IPS DF 19.7 (cell line): Measurements from ENCODE around the gene ART1.
A peak's percentile ranks its signal among the peaks of the same experiment; 100 is the strongest.
"Not testable (repeated sequence)": the region's sequence is repeated elsewhere in the genome, so short reads cannot be mapped to it uniquely, and the experiment has no call there.

ENCODE experiments used
- DNase-seq: peaks from one replicate; pipeline ENCODE4 v3.0.0-alpha.2; 2013; ENCODE audit warnings: low read depth, low spot score

Gene ART1

GRCh38 chr11:3644817-3645235, at the start of gene ART1:
TSS of gene ART1 (plus strand) at chr11:3645128. CDS start at chr11:3659214, 14,086 bp downstream.
- DNase-seq: no peak

GRCh38 chr11:3597743-3598142, 47.2 kb upstream of the ART1 start:
- not testable (repeated sequence) for DNase-seq

- DNase-seq: not testable (repeated sequence)
Observed at GRCh38 chr11:3600201-3600600, 44.7 kb upstream of the ART1 start.

- DNase-seq: no peak
Observed at GRCh38 chr11:3604167-3604566, 40.8 kb upstream of the ART1 start.

- no peak for DNase-seq
Observed at GRCh38 chr11:3605283-3605662, 39.7 kb upstream of the ART1 start.

GRCh38 chr11:3605771-3606203, 39.1 kb upstream of the ART1 start:
- no peak for DNase-seq

GRCh38 chr11:3609416-3610265, 35.3 kb upstream of the ART1 start:
- peak; percentile 25 for DNase-seq

GRCh38 chr11:3610846-3611245, 34.1 kb upstream of the ART1 start:
- DNase-seq: no peak

- no peak for DNase-seq
Observed at GRCh38 chr11:3611976-3612678, 32.8 kb upstream of the ART1 start.

- DNase-seq: no peak
Observed at GRCh38 chr11:3613998-3614741, 30.8 kb upstream of the ART1 start.

GRCh38 chr11:3614742-3615171, 30.2 kb upstream of the ART1 start:
- DNase-seq: no peak

- DNase-seq: no peak
Observed at GRCh38 chr11:3615998-3616397, 28.9 kb upstream of the ART1 start.

- no peak for DNase-seq
Observed at GRCh38 chr11:3616721-3617460, 28.0 kb upstream of the ART1 start.

GRCh38 chr11:3617990-3618389, 26.9 kb upstream of the ART1 start:
- no peak for DNase-seq

GRCh38 chr11:3622521-3622920, 22.4 kb upstream of the ART1 start:
- DNase-seq: no peak

GRCh38 chr11:3623121-3623520, 21.8 kb upstream of the ART1 start:
- no peak for DNase-seq

GRCh38 chr11:3623767-3624458, 21.0 kb upstream of the ART1 start:
- no peak for DNase-seq

GRCh38 chr11:3626250-3626960, 18.5 kb upstream of the ART1 start:
- DNase-seq: no peak

- no peak for DNase-seq
Observed at GRCh38 chr11:3627291-3627690, 17.6 kb upstream of the ART1 start.

- no peak for DNase-seq
Observed at GRCh38 chr11:3631331-3631730, 13.6 kb upstream of the ART1 start.
